NCI-H2196 (cell line): ENCODE results near the gene KCTD10.
"Not testable (repeated sequence)": the region's sequence is repeated elsewhere in the genome, so short reads cannot be mapped to it uniquely, and the experiment has no call there.

Experiments
- DNase-seq: peaks from one replicate; lab custom pipeline; 2025; ENCODE audit not compliant: unreplicated experiment; lab: John Stamatoyannopoulos, UW

KCTD10 gene

GRCh38 chr12:109475121-109475520 lies 2.0 kb downstream of the KCTD10 start:
- DNase-seq = no peak

- DNase-seq = not testable (repeated sequence)
Measured at GRCh38 chr12:109473526-109474270, 3.4 kb downstream of the KCTD10 start.

- no peak for DNase-seq
Measured at GRCh38 chr12:109473006-109473405, 4.1 kb downstream of the KCTD10 start.

GRCh38 chr12:109469517-109469916 lies 7.6 kb downstream of the KCTD10 start:
- DNase-seq = no peak

- no peak for DNase-seq
Measured at GRCh38 chr12:109467978-109468676, 9.0 kb downstream of the KCTD10 start.

GRCh38 chr12:109466821-109467220 lies 10.3 kb downstream of the KCTD10 start:
- DNase-seq = no peak

- DNase-seq = no peak
Measured at GRCh38 chr12:109466305-109466704, 10.8 kb downstream of the KCTD10 start.

- DNase-seq = no peak
Measured at GRCh38 chr12:109464642-109465351, 12.3 kb downstream of the KCTD10 start.

- DNase-seq = no peak
Measured at GRCh38 chr12:109463756-109464155, 13.3 kb downstream of the KCTD10 start.

- peak; percentile 29 for DNase-seq
Measured at GRCh38 chr12:109462868-109463692, 14.0 kb downstream of the KCTD10 start.

GRCh38 chr12:109461846-109462756 lies 15.0 kb downstream of the KCTD10 start:
- no peak for DNase-seq

GRCh38 chr12:109461049-109461845 lies 15.9 kb downstream of the KCTD10 start:
- DNase-seq = no peak

GRCh38 chr12:109460538-109460937 lies 16.6 kb downstream of the KCTD10 start:
- DNase-seq = no peak

- no peak for DNase-seq
Measured at GRCh38 chr12:109459247-109459646, 17.9 kb downstream of the KCTD10 start.

- no peak for DNase-seq
Measured at GRCh38 chr12:109458771-109459208, 18.3 kb downstream of the KCTD10 start.

GRCh38 chr12:109458086-109458485 lies 19.0 kb downstream of the KCTD10 start:
- no peak for DNase-seq

- DNase-seq = no peak
Measured at GRCh38 chr12:109455706-109456105, 21.4 kb downstream of the KCTD10 start.

GRCh38 chr12:109452489-109452888 lies 24.6 kb downstream of the KCTD10 start:
- DNase-seq = no peak

- DNase-seq = no peak
Measured at GRCh38 chr12:109451400-109451799, 25.7 kb downstream of the KCTD10 start.
